ENCODE data around the gene FAM76B.
A peak's percentile ranks its signal among the peaks of the same experiment; 100 is the strongest.

FAM76B gene

GRCh38 chr11:95791709-95792033 lies 2.1 kb upstream of the FAM76B start:
- Histone ChIP-seq H3K27me3 (ENCODE audit: low read length) (no peaks in the 10 kb centered on the region), H4K20me1 (ENCODE audit: low read depth, low read length) (peaks cover 23% of the 10 kb centered on the region; the same call in 1 of the 2 replicates), H3K36me3 (ENCODE audit: low read length) (peaks cover 17% of the 10 kb centered on the region), H3F3A (ENCODE audit: insufficient read depth) (peaks cover 9% of the 10 kb centered on the region; the same call in 1 of the 2 replicates), H3K27ac (ENCODE audit: low read depth, low read length) (no peak overlapping the region), H3K4me2 (ENCODE audit: low read depth, low read length, poor library complexity, severe bottlenecking) (peak overlapping the region; percentile 77), H3K79me2 (ENCODE audit: insufficient read depth, low read length) (peaks cover 82% of the 10 kb centered on the region), H3K9me3 (ENCODE audit: insufficient read depth, low read length) (no peaks in the 10 kb centered on the region), H3K4me3 (ENCODE audit: insufficient read depth, low read length, poor library complexity, severe bottlenecking) (peak overlapping the region; percentile 87), H3K9ac (ENCODE audit: low read length) (peak overlapping the region; percentile 100), H3K9me2 (replicated peaks; ENCODE audit: insufficient read depth, low read length) (no peaks in the 10 kb centered on the region), H2AFZ (ENCODE audit: low read depth, low read length, severe bottlenecking) (no peak overlapping the region)
- no peak for TF ChIP-seq CTCF (IDR thresholded peaks at IDR 0.05; ENCODE audit: insufficient read depth, low read length, poor library complexity, severe bottlenecking)
- TF ChIP-seq EZH2phosphoT487 (conservative IDR thresholded peaks at IDR 0.05; ENCODE audit: low read length), result no peak

- H3K4me3 ChIP-seq (ENCODE audit: insufficient read depth, low read length, poor library complexity, severe bottlenecking), result peak overlapping the region; percentile 87
- H3K27ac ChIP-seq (ENCODE audit: low read depth, low read length), result peak overlapping the region; percentile 96
- peaks cover 77% of the 10 kb centered on the region for H3K79me2 ChIP-seq (ENCODE audit: insufficient read depth, low read length)
- no peak for TF ChIP-seq EZH2phosphoT487 (conservative IDR thresholded peaks at IDR 0.05; ENCODE audit: low read length)
- TF ChIP-seq CTCF (IDR thresholded peaks at IDR 0.05; ENCODE audit: insufficient read depth, low read length, poor library complexity, severe bottlenecking), result no peak
- H3F3A ChIP-seq (ENCODE audit: insufficient read depth), result peaks cover 9% of the 10 kb centered on the region; the same call in 1 of the 2 replicates
- peak overlapping the region; percentile 100 for H3K9ac ChIP-seq (ENCODE audit: low read length)
- no peaks in the 10 kb centered on the region for H3K9me2 ChIP-seq (replicated peaks; ENCODE audit: insufficient read depth, low read length)
- H2AFZ ChIP-seq (ENCODE audit: low read depth, low read length, severe bottlenecking), result peak overlapping the region; percentile 76
- no peaks in the 10 kb centered on the region for H3K27me3 ChIP-seq (ENCODE audit: low read length)
- no peaks in the 10 kb centered on the region for H3K9me3 ChIP-seq (ENCODE audit: insufficient read depth, low read length)
- peaks cover 19% of the 10 kb centered on the region; the same call in 1 of the 2 replicates for H4K20me1 ChIP-seq (ENCODE audit: low read depth, low read length)
- peak overlapping the region; percentile 77 for H3K4me2 ChIP-seq (ENCODE audit: low read depth, low read length, poor library complexity, severe bottlenecking)
- peaks cover 22% of the 10 kb centered on the region for H3K36me3 ChIP-seq (ENCODE audit: low read length)
These were observed 1.5 kb upstream of the FAM76B start for GRCh38 chr11:95790933-95791708.

GRCh38 chr11:95790123-95790932 lies 746 bp upstream of the FAM76B start, which contains the start of gene CEP57:
CEP57 (plus strand) TSS chr11:95790498; CDS start chr11:95790699, 201 bp downstream.
- peak within 1 kb of the TSS; percentile 100 for H3K4me3 ChIP-seq (ENCODE audit: insufficient read depth, low read length, poor library complexity, severe bottlenecking)
- peak within 1 kb of the TSS; percentile 76 for H2AFZ ChIP-seq (ENCODE audit: low read depth, low read length, severe bottlenecking)

More at GRCh38 chr11:95790123-95790932, 746 bp upstream of the FAM76B start, which contains the start of gene CEP57:
- H3K27ac ChIP-seq (ENCODE audit: low read depth, low read length), result peak within 1 kb of the TSS; percentile 96
- H3K36me3 ChIP-seq (ENCODE audit: low read length), result peaks cover 22% of the 10 kb centered on the region; the same call in 1 of the 2 replicates
- H3K9ac ChIP-seq (ENCODE audit: low read length), result peak within 1 kb of the TSS; percentile 100
- H3K9me3 ChIP-seq (ENCODE audit: insufficient read depth, low read length), result no peaks in the 10 kb centered on the region
- peaks cover 13% of the 10 kb centered on the region; the same call in 1 of the 2 replicates for H4K20me1 ChIP-seq (ENCODE audit: low read depth, low read length)
- no peak for TF ChIP-seq EZH2phosphoT487 (conservative IDR thresholded peaks at IDR 0.05; ENCODE audit: low read length)
- no peak for TF ChIP-seq CTCF (IDR thresholded peaks at IDR 0.05; ENCODE audit: insufficient read depth, low read length, poor library complexity, severe bottlenecking)
- H3F3A ChIP-seq (ENCODE audit: insufficient read depth), result peaks cover 9% of the 10 kb centered on the region; the same call in 1 of the 2 replicates
- H3K79me2 ChIP-seq (ENCODE audit: insufficient read depth, low read length), result peaks cover 69% of the 10 kb centered on the region
- H3K4me2 ChIP-seq (ENCODE audit: low read depth, low read length, poor library complexity, severe bottlenecking), result peak within 1 kb of the TSS; percentile 78
- H3K27me3 ChIP-seq (ENCODE audit: low read length), result no peaks in the 10 kb centered on the region
- H3K9me2 ChIP-seq (replicated peaks; ENCODE audit: insufficient read depth, low read length), result no peaks in the 10 kb centered on the region
